Right kidney (tissue), 1 donor: ENCODE measurements around the gene HCFC1R1.

Experiments
- DNase-seq: peaks from one replicate; pipeline ENCODE4 v3.0.0-alpha.2; 2016

Gene HCFC1R1

DNA sequence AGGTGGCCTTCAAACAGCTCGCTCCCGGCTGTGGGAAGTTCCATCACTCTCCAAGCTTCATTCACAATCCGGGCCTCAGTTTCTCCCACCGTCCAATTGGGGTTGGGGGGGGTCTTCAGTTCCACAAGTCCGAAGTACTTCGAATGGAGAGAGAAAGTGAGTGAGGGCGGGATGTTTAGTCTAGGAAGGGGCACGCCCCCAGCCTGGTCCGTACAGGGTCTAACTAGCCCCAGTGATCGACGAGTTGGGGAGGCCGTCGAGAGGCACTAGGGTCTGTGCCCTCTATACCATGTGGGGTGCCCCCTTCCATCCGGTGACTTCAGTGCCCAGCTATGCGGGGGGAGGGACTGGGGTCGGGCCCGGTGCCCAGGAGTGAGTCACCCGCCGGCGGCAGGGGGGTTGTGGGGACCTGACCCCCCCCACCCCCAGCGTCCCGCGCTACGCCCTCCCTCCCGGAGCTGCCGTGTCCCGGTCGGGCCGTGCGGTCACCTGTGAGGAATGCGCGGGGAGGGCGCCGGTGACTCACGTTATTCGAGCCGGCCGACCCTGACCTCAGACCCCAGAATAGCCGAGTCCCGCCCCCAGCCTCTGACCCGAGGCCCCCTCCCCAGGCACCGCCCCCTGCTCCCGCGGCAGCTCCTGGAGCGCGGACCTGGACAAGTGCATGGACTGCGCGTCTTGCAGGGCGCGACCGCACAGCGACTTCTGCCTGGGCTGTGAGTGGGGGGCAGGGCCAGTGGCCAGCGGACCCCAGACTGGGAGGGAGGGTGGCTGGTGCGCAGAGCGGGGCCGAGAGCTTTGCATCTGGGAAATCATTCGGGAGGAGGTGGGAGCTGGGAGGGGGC lies 2.9 kb downstream of the HCFC1R1 start:
- DNase-seq = peak; percentile 82

DNA sequence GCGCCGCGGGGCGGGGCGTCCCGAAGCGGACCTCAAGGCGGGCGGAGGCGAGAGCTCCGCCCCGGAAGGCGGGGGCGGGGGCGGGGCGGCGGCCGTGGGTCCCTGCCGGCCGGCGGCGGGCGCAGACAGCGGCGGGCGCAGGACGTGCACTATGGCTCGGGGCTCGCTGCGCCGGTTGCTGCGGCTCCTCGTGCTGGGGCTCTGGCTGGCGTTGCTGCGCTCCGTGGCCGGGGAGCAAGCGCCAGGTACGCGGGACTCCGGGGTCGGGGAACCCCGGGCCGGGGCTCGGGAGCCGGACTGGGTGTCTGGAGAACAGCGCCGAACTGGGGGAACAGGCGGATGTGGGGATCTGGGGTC lies 3.5 kb downstream of the HCFC1R1 start, which contains the start of gene TNFRSF12A:
TSS of gene TNFRSF12A (plus strand) at position 122 of the 357 bp plus-strand sequence. CDS start at position 152, 30 bp downstream.
- peak; percentile 85 for DNase-seq

DNA sequence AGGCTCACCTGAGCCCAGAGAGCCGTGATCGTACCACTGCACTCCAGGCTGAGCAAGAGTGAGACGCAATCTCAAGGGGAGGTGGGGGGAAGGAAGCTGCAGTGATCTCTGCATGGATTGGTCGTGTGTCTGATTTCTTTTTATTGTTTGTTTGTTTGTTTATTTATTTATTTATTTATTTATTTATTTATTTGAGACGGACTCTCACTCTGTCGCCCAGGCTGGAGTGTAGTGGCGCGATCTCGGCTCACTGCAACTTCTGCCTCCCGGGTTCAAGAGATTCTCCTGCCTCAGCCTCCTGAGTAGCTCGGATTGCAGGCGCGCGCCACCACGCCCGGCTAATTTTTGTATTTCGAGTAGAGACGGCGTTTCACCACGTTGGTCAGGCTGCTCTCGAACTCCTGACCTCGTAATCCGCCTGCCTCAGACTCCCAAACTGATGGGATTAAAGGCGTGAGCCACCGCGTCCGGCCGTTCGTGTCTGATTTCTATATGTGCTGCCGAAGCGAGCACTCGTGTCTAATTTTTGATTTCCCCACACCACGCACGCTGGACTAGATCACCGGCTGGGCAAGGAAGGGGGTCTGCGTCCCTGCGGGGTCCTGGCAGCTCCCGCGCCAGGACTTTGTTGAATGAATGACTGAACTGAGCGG lies 4.0 kb downstream of the HCFC1R1 start:
- DNase-seq = no peak

DNA sequence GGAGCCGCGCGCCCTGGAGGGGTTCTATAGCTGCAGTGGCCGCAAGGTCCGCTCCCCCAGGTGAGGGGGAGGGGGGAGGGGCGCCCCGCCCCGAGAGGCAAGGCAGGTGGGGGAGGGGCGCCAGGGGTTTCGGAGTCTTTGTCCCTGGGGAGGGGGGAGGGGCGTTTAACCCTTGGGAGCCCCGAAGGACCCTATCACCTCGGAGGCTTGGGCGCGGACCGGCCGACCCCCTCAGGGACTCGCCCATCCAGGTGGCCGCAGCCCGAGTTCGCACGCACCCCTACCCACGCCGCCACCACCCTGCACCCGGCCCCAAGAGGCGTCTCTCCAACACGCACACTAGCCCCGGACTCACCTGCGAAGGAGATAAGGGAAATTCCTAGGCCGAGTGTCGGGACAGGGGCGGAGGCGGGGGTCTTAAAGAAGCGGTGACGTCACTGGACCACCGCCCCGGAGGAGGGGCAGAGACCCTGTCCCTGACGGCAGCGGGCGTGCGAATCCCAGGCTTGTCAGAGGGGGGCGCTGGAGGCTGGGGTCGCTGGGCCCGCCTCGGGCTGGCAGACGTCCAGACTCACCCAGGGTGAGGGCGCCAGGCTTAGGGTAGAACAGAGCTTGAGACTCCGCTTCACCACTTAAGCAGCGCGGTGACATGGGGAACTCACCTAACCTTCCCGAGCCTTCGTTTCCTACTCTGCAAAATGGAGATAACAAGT lies 5.8 kb downstream of the HCFC1R1 start, which contains the start of gene CLDN6:
TSS of gene CLDN6 (minus strand) at position 390 of the 713 bp plus-strand sequence. CDS start 2,162 bp downstream, outside the sequence.
- peak; percentile 64 for DNase-seq

DNA sequence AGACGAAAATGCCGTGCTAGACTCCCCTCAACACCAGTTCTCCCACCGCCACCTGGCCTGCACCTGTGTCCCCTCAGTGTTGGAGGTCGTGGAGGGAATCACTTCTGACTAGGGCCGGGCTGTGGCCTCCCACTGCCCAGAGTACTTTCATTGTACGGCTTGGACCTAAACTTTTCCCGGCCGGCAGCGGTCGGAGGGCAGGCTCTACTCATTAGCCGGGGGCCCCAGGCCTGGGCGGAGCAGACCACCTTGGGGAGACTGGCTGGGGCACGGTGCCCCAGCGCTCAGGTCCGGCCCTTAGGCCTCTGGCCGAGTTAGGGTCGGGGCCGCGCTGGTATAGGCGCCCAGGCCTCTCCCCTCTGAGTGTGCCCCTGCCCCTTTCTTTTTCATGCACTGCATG lies 6.4 kb downstream of the HCFC1R1 start:
- DNase-seq = no peak

DNA sequence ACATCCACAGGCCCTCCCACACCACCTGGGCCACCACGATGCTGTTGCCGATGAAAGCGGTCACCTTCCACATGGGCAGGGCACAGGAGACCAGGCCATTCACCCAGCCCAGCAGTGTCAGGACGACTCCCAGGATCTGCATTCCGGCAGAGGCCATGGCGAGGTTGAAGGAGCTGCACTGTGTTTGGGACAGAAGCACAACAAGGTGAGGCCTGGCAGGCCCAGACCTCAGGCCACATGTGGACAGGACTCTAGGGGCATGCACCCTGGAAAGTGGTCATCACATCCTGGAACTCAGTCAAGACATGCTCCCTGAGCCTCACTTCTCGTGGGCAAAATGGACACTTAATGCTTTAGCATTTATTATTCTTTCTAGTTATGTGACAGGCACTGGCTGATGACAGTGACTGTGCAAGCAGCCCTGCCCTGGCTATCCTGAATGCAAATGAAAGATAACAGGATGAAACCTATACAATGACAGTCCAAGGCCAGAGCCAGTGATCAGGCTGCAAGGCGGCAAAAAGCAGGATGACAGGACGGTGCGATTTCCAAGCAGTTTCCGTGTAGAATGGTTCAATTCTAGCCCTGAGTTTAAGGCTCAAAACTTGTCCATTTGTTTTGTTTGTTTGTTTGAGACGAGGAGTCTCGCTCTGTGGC lies 7.7 kb downstream of the HCFC1R1 start:
- no peak for DNase-seq

DNA sequence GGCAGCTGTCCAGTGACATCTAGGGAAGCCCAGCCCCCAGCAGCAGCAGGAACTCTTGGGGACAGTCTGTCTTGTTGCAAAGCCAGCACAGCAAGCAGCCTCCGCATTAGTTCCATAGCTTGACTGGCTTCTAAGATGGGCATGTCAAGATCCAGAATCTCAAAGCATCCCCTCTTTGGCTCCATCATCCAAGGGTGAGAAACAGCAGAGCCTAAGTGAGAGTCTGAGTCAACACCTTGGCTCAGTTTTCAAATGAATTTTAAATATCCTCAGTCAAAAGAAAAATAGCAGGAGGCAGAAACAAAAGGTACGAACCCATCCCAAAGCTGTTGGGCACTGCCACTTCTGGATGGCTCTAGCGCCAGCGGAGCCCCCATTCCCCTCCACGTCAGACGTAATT lies 8.8 kb downstream of the HCFC1R1 start:
- DNase-seq = no peak

DNA sequence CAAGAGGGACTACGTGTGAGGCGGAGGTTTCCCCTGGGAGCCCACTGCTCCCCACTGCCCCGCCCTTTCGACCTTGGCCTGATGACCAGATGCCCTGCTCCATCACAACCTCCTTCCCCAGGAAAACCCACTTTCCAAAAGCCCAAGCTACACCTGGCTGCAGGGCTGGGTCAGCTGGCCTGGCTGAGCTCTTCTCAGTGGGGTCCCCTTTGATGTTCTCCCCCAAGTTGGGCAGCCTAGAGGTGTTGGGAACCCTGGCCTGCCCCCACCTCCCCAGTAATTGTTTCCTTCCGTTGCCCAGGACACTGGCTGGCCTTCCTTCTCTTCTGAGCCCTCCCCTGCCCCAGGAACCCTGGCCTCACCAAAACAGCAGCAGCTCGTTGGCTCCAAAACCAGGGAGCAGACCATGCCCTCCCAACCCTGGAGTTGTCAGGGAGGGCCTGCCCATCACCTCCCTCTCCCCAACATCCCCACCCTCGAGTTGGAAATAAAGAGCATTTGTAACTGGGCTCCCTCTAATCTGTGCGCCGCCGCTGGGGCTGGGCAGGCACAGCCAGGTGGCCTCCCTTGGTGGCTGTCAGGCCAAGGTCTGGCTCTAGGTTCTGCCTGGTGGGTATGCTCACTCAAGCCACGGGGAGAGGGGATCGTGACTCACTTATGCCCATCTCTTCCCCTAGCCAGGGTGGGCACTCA lies 9.6 kb downstream of the HCFC1R1 start:
- no peak for DNase-seq

DNA sequence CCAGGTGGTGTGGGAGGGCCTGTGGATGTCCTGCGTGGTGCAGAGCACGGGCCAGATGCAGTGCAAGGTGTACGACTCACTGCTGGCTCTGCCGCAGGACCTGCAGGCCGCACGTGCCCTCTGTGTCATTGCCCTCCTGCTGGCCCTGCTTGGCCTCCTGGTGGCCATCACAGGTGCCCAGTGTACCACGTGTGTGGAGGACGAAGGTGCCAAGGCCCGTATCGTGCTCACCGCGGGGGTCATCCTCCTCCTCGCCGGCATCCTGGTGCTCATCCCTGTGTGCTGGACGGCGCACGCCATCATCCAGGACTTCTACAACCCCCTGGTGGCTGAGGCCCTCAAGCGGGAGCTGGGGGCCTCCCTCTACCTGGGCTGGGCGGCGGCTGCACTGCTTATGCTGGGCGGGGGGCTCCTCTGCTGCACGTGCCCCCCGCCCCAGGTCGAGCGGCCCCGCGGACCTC lies 10.2 kb downstream of the HCFC1R1 start:
- DNase-seq = no peak

DNA sequence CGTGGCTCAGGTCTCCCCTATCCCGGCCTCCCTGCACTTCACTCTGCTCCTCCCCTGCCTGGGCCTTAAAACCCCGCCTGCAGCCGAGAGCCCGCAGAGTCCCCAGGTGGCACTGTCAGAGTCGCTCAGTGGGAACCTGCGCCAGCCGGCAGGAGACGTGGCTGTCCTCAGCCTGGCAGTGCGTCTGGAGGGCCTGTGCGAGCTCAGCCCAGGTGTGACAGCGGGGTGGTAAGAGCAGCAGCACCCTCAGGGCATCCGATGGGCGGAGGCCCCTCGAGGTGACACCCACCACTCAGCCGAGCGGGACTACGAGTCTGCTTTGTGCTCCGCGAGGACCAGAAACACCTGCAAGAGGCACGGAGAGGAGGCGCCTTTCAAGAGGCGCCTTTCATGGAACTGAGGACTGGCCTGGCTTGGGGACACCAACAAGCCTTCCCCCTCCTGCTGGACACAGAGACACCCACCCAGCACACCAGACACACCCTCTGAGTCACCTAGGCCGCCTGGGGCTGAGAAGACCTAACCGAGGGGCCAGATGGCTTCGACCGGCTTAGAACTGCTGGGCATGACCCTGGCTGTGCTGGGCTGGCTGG lies 10.8 kb downstream of the HCFC1R1 start, which contains the start of gene CLDN9:
TSS of gene CLDN9 (plus strand) at position 96 of the 593 bp plus-strand sequence. CDS start at position 536, 440 bp downstream.
- peak; percentile 53 for DNase-seq

DNA sequence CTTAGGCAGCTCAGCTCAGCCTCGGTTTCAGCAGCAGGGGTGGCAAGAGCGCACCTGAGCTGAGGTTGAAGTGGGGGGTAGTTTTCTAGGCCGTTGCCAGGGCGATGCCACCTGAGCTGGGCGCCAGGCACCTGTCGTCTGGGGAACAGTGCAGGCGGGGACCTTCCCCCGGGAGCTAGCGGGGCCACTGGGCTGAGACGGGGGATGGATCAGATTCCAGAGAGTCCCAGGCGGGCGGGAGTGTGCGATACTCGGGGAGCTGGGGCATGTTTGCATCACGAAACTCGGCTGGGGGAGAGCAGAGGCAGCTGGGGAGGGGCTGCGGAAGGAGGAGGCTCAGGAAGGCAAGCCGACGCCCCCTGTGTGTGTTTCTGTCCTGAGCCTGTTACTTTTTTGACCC lies 11.5 kb downstream of the HCFC1R1 start:
- DNase-seq = no peak

DNA sequence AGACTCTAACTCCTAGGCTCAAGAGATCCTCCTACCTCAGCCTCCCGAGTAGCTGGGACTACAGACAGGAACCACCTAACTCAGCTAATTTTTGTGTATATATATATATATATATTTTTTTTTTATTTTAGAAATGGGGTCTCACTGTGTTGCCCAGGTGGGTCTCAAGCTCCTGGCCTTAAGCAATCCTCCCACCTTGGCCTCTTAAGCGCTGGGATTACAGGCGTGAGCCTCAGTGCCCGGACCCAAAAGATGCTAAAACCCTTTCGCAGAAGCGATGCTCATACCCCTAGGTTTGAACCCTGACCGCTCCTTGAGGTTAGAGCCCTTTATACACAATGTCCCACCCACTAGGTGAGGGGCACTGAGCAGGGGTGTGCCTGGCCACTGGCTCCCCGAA lies 13.2 kb downstream of the HCFC1R1 start:
- no peak for DNase-seq

DNA sequence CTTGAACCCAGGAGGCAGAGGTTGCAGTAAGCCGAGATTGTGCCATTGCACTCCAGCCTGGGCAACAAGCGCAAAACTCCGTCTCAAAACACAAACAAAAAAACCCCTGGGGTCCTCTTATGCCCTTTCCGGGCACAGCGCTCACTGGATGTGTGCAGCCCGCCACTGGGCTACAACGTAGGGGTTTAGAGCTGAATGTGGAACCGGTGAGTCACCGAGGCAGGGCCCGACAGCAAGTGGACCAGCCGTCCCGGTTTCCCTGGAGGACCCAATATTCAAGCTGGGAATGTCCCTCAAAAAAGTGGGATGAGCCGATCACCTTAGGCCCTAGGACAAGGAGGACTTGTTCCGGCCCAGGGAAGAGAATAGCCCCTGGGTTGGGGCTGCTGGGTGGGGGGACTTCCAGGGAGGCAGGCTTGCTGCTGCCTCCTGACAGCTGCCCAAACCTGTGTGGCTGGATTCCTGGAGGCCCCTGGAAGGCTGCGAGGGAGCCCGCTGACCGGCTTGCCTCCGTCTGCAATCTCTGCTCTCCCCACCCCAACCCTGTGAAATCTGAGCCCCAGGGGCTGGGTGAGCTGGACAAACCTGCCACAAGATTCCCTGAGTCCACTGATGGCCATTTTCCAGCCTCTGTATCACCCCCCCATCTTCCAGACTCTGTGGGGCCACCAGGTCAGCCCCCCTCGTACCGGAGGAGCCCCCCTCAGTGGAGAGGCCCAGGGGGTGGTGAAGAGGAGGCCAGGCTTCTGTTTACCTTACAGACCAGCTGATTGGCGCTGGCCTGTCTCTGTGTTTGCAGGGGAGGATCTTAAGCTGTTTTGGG lies 14.0 kb downstream of the HCFC1R1 start:
- DNase-seq = peak; percentile 75

DNA sequence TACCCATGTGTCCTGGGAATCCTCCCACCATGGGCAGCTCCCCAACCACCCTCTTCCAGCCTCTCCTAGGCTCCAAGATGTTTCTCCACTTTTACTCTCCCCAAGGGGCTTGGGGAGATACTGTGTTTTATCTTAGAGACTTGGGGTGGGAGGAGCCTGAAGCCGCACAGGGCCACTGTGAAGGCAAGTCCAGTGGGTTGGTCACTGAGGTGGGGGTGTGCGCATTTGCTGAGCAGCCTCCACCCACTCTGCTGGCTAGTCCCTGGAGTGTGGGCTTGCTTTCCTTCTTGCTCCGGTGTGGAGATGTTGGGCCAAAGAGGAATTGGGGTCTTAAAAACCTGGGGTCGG lies 15.1 kb downstream of the HCFC1R1 start:
- no peak for DNase-seq

DNA sequence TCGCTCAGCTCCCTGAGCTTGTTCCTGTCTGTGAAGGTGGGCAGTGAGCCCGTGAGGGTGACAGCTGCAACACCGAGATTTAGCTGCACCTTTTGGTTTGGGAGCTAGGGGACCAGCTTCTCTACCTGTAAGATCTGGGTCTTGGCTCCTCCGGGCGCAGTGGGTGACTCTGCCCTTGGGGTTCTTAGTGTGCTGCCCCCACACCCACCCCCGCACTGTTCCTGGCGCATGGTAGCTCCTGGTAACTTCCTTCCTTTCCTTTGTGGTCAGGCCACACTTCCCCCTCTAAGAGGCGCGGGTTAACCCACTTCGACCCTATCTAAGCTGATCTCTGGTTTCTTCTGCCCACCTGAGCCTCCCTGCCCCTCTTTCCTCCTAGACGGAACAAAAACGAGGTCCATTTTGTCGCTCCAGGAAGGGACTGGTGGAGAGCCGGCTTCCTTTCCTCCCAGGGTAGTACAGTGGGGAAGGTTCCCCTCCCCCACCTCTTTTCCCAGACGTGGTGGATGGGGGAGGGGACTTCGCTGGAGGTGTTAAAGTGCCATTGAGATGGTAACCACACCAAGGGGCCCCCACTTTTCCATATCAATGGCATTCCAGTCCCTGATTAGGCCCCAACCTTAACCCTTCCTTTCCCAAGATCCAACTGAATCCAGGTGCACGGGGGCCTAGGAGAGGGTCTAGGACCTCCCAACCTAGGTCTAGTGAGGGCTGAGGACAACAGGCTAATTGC lies 15.6 kb downstream of the HCFC1R1 start:
- DNase-seq = no peak

DNA sequence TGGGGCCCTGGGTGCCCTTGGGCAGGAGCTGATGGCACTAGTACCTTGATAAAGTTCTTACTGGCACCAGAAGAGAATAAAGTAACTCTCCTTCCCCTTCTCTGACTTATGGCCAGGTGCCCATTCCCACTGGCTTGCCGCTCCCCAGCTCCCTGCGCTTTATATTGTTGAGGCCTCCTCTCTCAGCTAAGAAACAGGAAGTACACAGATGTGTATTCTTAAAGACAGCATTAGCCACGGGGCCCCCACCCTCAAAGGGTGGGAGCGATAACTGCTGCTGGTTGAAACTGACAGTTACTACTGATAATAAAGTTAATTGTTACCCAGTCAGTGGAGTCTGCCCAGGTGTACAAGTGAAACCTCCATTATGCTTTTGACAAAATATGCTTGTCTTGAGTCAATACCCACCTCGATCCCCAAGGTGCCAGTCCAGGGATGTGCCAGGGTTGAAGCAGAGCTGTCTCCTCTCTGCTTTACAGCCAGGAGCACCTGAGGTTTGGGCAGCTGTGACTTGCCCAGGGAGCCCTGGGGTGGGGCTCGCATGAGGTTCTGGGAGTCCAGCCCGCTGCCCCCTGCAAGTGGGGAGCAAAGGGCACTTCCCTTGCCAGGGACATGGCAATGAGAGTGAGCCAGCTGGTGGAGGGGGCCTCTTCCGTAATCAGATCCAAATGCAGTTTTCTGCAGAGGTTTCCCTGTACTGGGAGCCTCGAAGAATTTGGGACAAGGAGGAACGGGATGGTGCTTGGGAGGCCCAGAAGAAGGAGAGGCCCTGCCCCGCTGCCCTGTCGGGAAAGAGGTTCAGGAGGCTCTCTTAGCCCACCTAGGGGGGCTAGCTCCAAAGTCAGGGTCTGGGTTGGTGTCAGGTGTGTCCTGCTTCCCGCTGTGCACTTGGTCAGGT lies 16.4 kb downstream of the HCFC1R1 start:
- no peak for DNase-seq

DNA sequence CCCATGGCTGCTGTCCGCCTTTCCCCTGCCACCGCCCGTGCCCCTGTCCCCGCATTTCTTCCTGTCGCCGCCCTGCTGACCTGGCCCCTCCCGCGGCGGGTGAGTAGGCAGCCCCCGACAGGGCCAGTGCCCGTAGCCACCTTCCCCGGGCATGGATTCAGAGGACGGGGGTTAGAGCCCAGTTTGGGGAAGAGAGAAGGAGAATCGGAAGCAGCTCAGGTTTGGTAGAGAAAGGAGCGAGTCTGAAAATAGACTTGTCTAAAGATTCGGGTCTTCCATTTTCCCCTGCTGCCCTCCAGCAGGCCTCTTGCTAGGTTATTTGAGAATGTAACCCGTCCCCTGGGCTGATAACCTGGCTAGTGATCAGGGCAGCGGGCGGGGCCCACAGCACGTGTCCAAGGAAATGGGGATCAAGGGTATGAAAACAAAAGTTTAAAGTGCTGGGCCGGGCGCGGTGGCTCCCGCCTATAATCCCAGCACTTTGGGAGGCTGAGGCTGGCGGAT lies 18.9 kb downstream of the HCFC1R1 start:
- DNase-seq = no peak

DNA sequence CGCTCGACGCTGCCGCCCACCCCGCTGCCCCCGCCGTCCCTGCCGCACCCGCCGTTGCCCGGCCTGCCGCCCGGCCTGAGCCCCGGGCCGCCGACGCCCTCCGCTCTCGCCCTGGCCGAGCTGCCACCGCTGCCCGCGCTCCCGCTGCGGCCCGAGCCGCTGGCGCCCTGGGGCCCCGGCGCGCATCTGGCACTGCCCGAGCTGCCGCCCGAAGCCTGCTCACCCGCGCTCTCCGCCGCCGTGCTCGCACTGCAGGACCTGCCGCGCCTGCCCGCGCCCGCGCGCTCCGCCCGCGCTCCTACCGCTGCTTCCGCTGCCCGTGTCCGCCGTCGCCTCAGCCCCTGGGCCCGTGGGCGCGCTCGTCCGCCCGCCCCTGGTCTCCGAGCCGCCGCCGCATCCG lies 19.4 kb downstream of the HCFC1R1 start:
- DNase-seq = no peak
